WI38 (cell line): ENCODE measurements around the gene ODC1.

Source experiments
- H3K4me3 ChIP-seq: 2 replicates; pipeline ENCODE4 v1.5.1; 2011; ENCODE audit warnings: low read depth, mild to moderate bottlenecking, control low read depth, low read length
- CTCF ChIP-seq: IDR thresholded peaks from 2 replicates; pipeline ENCODE4 v1.5.1; 2012; ENCODE audit warnings: low read depth, mild to moderate bottlenecking, control low read depth, low read length

Gene ODC1

GRCh38 chr2:10437806-10438205 lies 10.3 kb downstream of the ODC1 start:
- TF ChIP-seq CTCF: no peak
- no peak overlapping the region for H3K4me3 ChIP-seq

- TF ChIP-seq CTCF: no peak
- H3K4me3 ChIP-seq: no peak overlapping the region
These were observed 11.5 kb downstream of the ODC1 start for GRCh38 chr2:10436583-10437110.

GRCh38 chr2:10435820-10436204 lies 12.3 kb downstream of the ODC1 start:
- TF ChIP-seq CTCF: no peak
- no peak overlapping the region for H3K4me3 ChIP-seq

- TF ChIP-seq CTCF: peak; percentile 93
- H3K4me3 ChIP-seq: no peak overlapping the region
These were observed 13.0 kb downstream of the ODC1 start for GRCh38 chr2:10434886-10435819.

GRCh38 chr2:10433947-10434885 lies 13.9 kb downstream of the ODC1 start:
- no peak overlapping the region for H3K4me3 ChIP-seq
- no peak for TF ChIP-seq CTCF

GRCh38 chr2:10433264-10433946 lies 14.7 kb downstream of the ODC1 start:
- H3K4me3 ChIP-seq: no peak overlapping the region
- TF ChIP-seq CTCF: no peak
